Measurements from ENCODE around the gene HMMR.
"Not testable (repeated sequence)": the region's sequence is repeated elsewhere in the genome, so short reads cannot be mapped to it uniquely, and the experiment has no call there.

The HMMR gene

DNA sequence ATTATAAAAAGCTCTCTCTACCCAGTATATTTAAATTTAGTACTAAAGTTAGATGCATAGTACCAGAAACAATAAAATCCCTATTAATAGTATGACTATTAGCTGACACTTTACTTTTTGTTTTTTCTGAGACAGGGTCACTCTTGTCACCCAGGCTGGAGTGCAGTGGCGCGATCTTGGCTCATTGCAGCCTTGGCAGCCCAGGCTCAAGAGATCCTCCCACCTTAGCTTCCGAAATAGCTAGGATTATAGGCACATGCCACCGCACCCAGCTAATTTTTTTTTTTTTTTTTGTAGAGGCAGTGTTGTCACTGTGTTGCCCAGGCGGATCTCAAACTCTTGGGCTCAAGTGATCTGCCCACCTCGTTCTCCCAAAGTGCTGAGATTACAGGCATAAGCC, 15.1 kb upstream of the HMMR start:
- DNase-seq (no peak), ATAC-seq (replicated peaks) (no peak)
- H3K4me3 Mint-ChIP-seq: no peak overlapping the region
- H3K27me3 Mint-ChIP-seq: no peaks in the 10 kb centered on the region
- H3K4me1 Mint-ChIP-seq: no peaks in the 10 kb centered on the region
- peaks cover 28 to 36% of the 10 kb centered on the region in 2 donors for H3K36me3 Mint-ChIP-seq
- H3K9me3 Mint-ChIP-seq: no peaks in the 10 kb centered on the region
- no peak overlapping the region for H3K27ac Mint-ChIP-seq

GRCh38 chr5:163447191-163447590, 13.2 kb upstream of the HMMR start:
- Mint-ChIP-seq H3K27ac (no peak overlapping the region), H3K4me1 (no peaks in the 10 kb centered on the region), H3K27me3 (no peaks in the 10 kb centered on the region), H3K36me3 (peaks cover 28 to 39% of the 10 kb centered on the region in 2 donors), H3K4me3 (no peak overlapping the region), H3K9me3 (no peaks in the 10 kb centered on the region)
- no peak for ATAC-seq (replicated peaks)
- no peak for DNase-seq

GRCh38 chr5:163447875-163448274, 12.6 kb upstream of the HMMR start:
- ATAC-seq (replicated peaks) (no peak), DNase-seq (no peak)
- Mint-ChIP-seq H3K27me3 (no peaks in the 10 kb centered on the region), H3K4me3 (no peak overlapping the region), H3K36me3 (peaks cover 26 to 37% of the 10 kb centered on the region in 2 donors), H3K27ac (no peak overlapping the region), H3K9me3 (no peaks in the 10 kb centered on the region), H3K4me1 (no peaks in the 10 kb centered on the region)

GRCh38 chr5:163448491-163448890, 11.9 kb upstream of the HMMR start:
- H3K4me3 Mint-ChIP-seq: no peak overlapping the region
- H3K36me3 Mint-ChIP-seq: peaks cover 26 to 37% of the 10 kb centered on the region in 2 donors
- no peak overlapping the region for H3K27ac Mint-ChIP-seq
- DNase-seq: no peak
- ATAC-seq (replicated peaks): no peak
- H3K4me1 Mint-ChIP-seq: no peaks in the 10 kb centered on the region
- H3K27me3 Mint-ChIP-seq: no peaks in the 10 kb centered on the region
- no peaks in the 10 kb centered on the region for H3K9me3 Mint-ChIP-seq

- DNase-seq (no peak), ATAC-seq (replicated peaks) (no peak)
- H3K27me3 Mint-ChIP-seq: no peaks in the 10 kb centered on the region
- peaks cover 2 to 10% of the 10 kb centered on the region in 2 donors for H3K4me1 Mint-ChIP-seq
- H3K4me3 Mint-ChIP-seq: no peak overlapping the region
- no peaks in the 10 kb centered on the region for H3K9me3 Mint-ChIP-seq
- peaks cover 35 to 59% of the 10 kb centered on the region in 2 donors for H3K36me3 Mint-ChIP-seq
- no peak overlapping the region for H3K27ac Mint-ChIP-seq
Measured at GRCh38 chr5:163451489-163451888, 8.9 kb upstream of the HMMR start.

GRCh38 chr5:163453705-163454104, 6.7 kb upstream of the HMMR start:
- DNase-seq (no peak), ATAC-seq (replicated peaks) (no peak)
- H3K27ac Mint-ChIP-seq: no peak overlapping the region
- peaks cover 21 to 56% of the 10 kb centered on the region in 2 donors for H3K36me3 Mint-ChIP-seq
- no peak overlapping the region for H3K4me3 Mint-ChIP-seq
- no peaks in the 10 kb centered on the region for H3K27me3 Mint-ChIP-seq
- H3K9me3 Mint-ChIP-seq: no peaks in the 10 kb centered on the region
- peaks cover 5 to 23% of the 10 kb centered on the region in 2 donors for H3K4me1 Mint-ChIP-seq

GRCh38 chr5:163455406-163455805, 5.0 kb upstream of the HMMR start:
- Mint-ChIP-seq H3K4me1 (peaks cover 7 to 37% of the 10 kb centered on the region in 2 donors), H3K36me3 (peaks cover 19 to 50% of the 10 kb centered on the region in 2 donors)
- DNase-seq; H3K9me3 Mint-ChIP-seq; H3K27me3 Mint-ChIP-seq; H3K27ac Mint-ChIP-seq; H3K4me3 Mint-ChIP-seq; ATAC-seq (replicated peaks): not testable (repeated sequence)

- Mint-ChIP-seq H3K4me3 (no peak overlapping the region), H3K36me3 (peaks cover 19 to 46% of the 10 kb centered on the region in 2 donors), H3K4me1 (peaks cover 7 to 37% of the 10 kb centered on the region in 2 donors), H3K27ac (no peak overlapping the region), H3K27me3 (no peaks in the 10 kb centered on the region), H3K9me3 (no peaks in the 10 kb centered on the region)
- DNase-seq: no peak
- ATAC-seq (replicated peaks): no peak
Measured at GRCh38 chr5:163456029-163456589, 4.3 kb upstream of the HMMR start.

- no peaks in the 10 kb centered on the region for H3K27me3 Mint-ChIP-seq
- no peaks in the 10 kb centered on the region for H3K9me3 Mint-ChIP-seq
- H3K27ac Mint-ChIP-seq: no peak overlapping the region
- H3K4me3 Mint-ChIP-seq: no peak overlapping the region
- H3K36me3 Mint-ChIP-seq: peaks cover 17 to 40% of the 10 kb centered on the region in 2 donors
- no peak for DNase-seq
- ATAC-seq (replicated peaks): no peak
- peaks cover 7 to 37% of the 10 kb centered on the region in 2 donors for H3K4me1 Mint-ChIP-seq
Measured at GRCh38 chr5:163456840-163457239, 3.6 kb upstream of the HMMR start.

- Mint-ChIP-seq H3K36me3 (peaks cover 17 to 36% of the 10 kb centered on the region in 2 donors), H3K27ac (peak overlapping the region; percentile 99), H3K4me1 (peaks cover 7 to 37% of the 10 kb centered on the region in 2 donors), H3K27me3 (no peaks in the 10 kb centered on the region), H3K9me3 (no peaks in the 10 kb centered on the region), H3K4me3 (peak overlapping the region; percentile 95 to 98)
- ATAC-seq (replicated peaks) (no peak), DNase-seq (no peak)
Measured at GRCh38 chr5:163458778-163459385, 1.6 kb upstream of the HMMR start.

- Mint-ChIP-seq H3K4me3 (peak overlapping the region; percentile 95 to 98), H3K27me3 (no peaks in the 10 kb centered on the region), H3K4me1 (peaks cover 7 to 37% of the 10 kb centered on the region in 2 donors), H3K36me3 (peaks cover 17 to 33% of the 10 kb centered on the region in 2 donors), H3K9me3 (no peaks in the 10 kb centered on the region), H3K27ac (peak overlapping the region; percentile 99)
- peak; percentile 3 to 7 for ATAC-seq (replicated peaks)
- no peak for DNase-seq
Measured at GRCh38 chr5:163459462-163459818, 992 bp upstream of the HMMR start.

GRCh38 chr5:163459819-163460561, 442 bp upstream of the HMMR start, which contains the start of gene NUDCD2:
NUDCD2 (minus strand) TSS chr5:163460102; CDS start chr5:163460050, 52 bp downstream.
- Mint-ChIP-seq H3K27me3 (no peaks in the 10 kb centered on the region), H3K9me3 (no peaks in the 10 kb centered on the region), H3K4me3 (peak within 1 kb of the TSS; percentile 95 to 98), H3K4me1 (peaks cover 7 to 37% of the 10 kb centered on the region in 2 donors), H3K36me3 (peaks cover 13 to 31% of the 10 kb centered on the region in 2 donors), H3K27ac (peak within 1 kb of the TSS; percentile 99)
- DNase-seq (peak; percentile 92), ATAC-seq (replicated peaks) (peak; percentile 87)

DNA sequence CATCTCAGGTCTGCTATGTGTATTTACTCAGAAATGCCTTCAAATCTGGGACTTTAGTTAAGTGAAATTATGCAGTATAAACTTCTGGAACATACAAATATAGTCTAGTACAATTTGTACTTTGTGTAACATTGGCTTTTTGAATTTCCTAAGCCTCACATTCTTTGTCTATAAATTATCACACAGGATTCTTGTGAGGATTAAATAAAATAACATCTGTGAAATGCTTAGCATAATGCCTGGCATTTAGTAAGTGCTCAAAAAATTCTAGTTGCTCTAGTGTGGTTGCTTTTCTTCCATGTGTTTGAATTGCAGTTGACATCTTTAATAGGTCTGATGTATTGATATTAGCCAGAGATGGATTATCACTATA, 2.6 kb downstream of the HMMR start:
- no peak for DNase-seq
- Mint-ChIP-seq H3K4me1 (peaks cover 2 to 14% of the 10 kb centered on the region in 2 donors), H3K27me3 (no peaks in the 10 kb centered on the region), H3K9me3 (no peaks in the 10 kb centered on the region), H3K27ac (no peak overlapping the region), H3K4me3 (no peak overlapping the region), H3K36me3 (peaks cover 2 to 7% of the 10 kb centered on the region in 2 donors)
- no peak for ATAC-seq (replicated peaks)

GRCh38 chr5:163467682-163468081, 7.2 kb downstream of the HMMR start:
- Mint-ChIP-seq H3K27ac (no peak overlapping the region), H3K27me3 (no peaks in the 10 kb centered on the region), H3K4me1 (no peaks in the 10 kb centered on the region), H3K36me3 (peaks cover 5 to 7% of the 10 kb centered on the region in 2 donors), H3K9me3 (no peaks in the 10 kb centered on the region), H3K4me3 (no peak overlapping the region)
- ATAC-seq (replicated peaks) (no peak), DNase-seq (no peak)
